ENCODE results near the gene PIR. TPM values are rescaled to one million over a fixed set of nuclear protein-coding genes. Genes with fewer than 3 reads are reported as not detected.

The PIR gene
- total and polyA plus RNA-seq, 3 experiments from 2014 or later: 0.22 to 2.6 (median 1.9) TPM

DNA sequence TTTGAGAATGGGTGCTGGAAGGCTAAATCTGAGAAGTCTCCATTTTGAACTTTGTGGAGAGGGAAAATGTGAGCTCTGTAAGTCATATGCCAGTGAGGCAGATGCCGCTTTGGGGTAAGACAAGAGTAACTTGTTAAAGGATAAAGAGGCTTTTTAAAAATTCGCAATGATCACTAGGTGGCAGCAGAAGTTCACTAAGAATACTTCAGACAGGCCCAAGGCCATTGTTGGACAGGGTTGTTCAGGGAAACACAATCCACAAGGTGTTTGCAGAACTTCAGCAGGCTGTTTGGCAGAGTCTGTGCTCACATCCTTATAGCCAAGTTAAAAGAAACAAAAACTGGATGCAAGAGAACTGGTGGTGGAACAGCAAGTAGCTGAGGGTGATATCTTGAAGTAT is 144.1 kb downstream of the PIR start:
- no peaks in the 10 kb centered on the region for H3K9me3 Mint-ChIP-seq
- no peak overlapping the region for H3K27ac Mint-ChIP-seq

DNA sequence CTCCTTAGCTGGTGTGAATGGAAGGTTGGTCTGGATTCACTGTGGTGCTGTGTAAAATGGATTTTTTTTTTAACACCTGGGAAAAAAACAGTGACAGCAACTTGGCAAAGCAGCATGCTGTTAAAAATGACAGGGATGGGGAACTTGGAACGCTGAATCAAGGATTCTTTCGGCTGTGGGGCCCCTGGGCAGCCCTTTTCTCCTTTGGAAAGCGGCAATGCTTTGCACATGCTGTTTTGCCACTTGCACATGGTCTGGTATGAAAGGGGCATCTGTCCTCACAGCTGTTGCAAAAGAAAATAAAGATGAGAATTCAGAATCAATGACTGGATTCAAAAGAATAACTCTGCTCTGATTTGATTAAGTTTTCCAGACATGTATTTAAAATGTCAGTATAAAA is 147.2 kb downstream of the PIR start:
- ChIA-PET CTCF (no interaction called here), POLR2A (no interaction called here)
- Histone ChIP-seq H3K4me3 (ENCODE audit: low read length) (no peak overlapping the region), H3K9me3 (ENCODE audit: low read length) (no peaks in the 10 kb centered on the region), H3K36me3 (ENCODE audit: insufficient read depth, low read length) (no peaks in the 10 kb centered on the region), H3K27ac (ENCODE audit: low read depth, low read length) (no peak overlapping the region), H3K27me3 (ENCODE audit: insufficient read depth, low read length, poor library complexity, severe bottlenecking) (no peaks in the 10 kb centered on the region), H3K4me1 (ENCODE audit: insufficient read depth, low read length) (no peaks in the 10 kb centered on the region)
- no peak for DNase-seq
- no peaks in the 10 kb centered on the region for H3K9me3 Mint-ChIP-seq
- no peak overlapping the region for H3K27ac Mint-ChIP-seq
- H3K36me3 Mint-ChIP-seq: no peaks in the 10 kb centered on the region
- H3K4me1 Mint-ChIP-seq: no peaks in the 10 kb centered on the region
- H3K4me3 Mint-ChIP-seq: no peak overlapping the region
- H3K27me3 Mint-ChIP-seq: peaks cover 7 to 27% of the 10 kb centered on the region in 2 donors

More for the DNA sequence above, 144.1 kb downstream of the PIR start:
- Histone ChIP-seq H3K9me3 (ENCODE audit: low read length) (no peaks in the 10 kb centered on the region), H3K4me3 (ENCODE audit: low read length) (no peak overlapping the region), H3K27ac (ENCODE audit: low read depth, low read length) (no peak overlapping the region), H3K27me3 (ENCODE audit: insufficient read depth, low read length, poor library complexity, severe bottlenecking) (no peaks in the 10 kb centered on the region), H3K4me1 (ENCODE audit: insufficient read depth, low read length) (no peaks in the 10 kb centered on the region), H3K36me3 (ENCODE audit: insufficient read depth, low read length) (no peaks in the 10 kb centered on the region)
- no peaks in the 10 kb centered on the region for H3K4me1 Mint-ChIP-seq
- peaks cover 5 to 7% of the 10 kb centered on the region in 2 donors for H3K27me3 Mint-ChIP-seq
- no peak overlapping the region for H3K4me3 Mint-ChIP-seq
- CTCF ChIA-PET: interaction anchor here (0.8 to 0.9 kb wide), 2 partner anchors 119 to 1347 kb away, joined by 3 to 4 read pairs; no protein-coding TSS in a partner anchor
- POLR2A ChIA-PET: no interaction called here
- H3K36me3 Mint-ChIP-seq: no peaks in the 10 kb centered on the region
- DNase-seq: peak in 2 of 5 donors; percentile 2 to 3

DNA sequence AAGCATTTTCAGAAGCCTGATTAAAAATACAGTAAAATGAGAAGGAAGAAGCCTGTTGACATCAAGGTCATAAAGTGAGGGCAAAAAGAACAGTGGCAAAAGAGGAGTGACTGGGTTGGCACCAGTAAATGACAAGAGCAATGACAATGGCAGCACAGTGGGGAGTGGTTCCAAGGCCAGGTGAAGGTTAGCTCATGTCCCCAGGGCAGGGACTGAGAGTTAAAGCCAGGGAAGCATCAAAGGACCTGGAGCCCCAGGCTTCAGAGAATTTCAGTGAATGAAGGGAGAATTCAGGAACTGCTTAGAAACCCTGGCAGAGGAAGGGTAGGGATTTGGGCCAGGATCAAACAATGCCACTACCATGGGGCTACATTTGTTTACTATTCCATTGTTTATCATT is 149.0 kb downstream of the PIR start:
- H3K36me3 ChIP-seq (ENCODE audit: insufficient read depth, low read length): no peaks in the 10 kb centered on the region
- Mint-ChIP-seq H3K27ac (no peak overlapping the region), H3K9me3 (no peaks in the 10 kb centered on the region), H3K36me3 (no peaks in the 10 kb centered on the region), H3K4me3 (no peak overlapping the region), H3K4me1 (no peaks in the 10 kb centered on the region), H3K27me3 (peaks cover 11 to 34% of the 10 kb centered on the region in 2 donors)
- H3K4me1 ChIP-seq (ENCODE audit: insufficient read depth, low read length): no peaks in the 10 kb centered on the region
- H3K4me3 ChIP-seq (ENCODE audit: low read length): no peak overlapping the region
- DNase-seq: no peak
- CTCF ChIA-PET: no interaction called here
- POLR2A ChIA-PET: no interaction called here
- H3K27ac ChIP-seq (ENCODE audit: low read depth, low read length): no peak overlapping the region
- H3K9me3 ChIP-seq (ENCODE audit: low read length): no peaks in the 10 kb centered on the region
- H3K27me3 ChIP-seq (ENCODE audit: insufficient read depth, low read length, poor library complexity, severe bottlenecking): no peaks in the 10 kb centered on the region

GRCh38 chrX:15343075-15343476 is 150.1 kb downstream of the PIR start:
- Histone ChIP-seq H3K27me3 (ENCODE audit: insufficient read depth, low read length, poor library complexity, severe bottlenecking) (no peaks in the 10 kb centered on the region), H3K4me1 (ENCODE audit: insufficient read depth, low read length) (no peaks in the 10 kb centered on the region), H3K36me3 (ENCODE audit: insufficient read depth, low read length) (no peaks in the 10 kb centered on the region), H3K27ac (ENCODE audit: low read depth, low read length) (no peak overlapping the region), H3K4me3 (ENCODE audit: low read length) (no peak overlapping the region), H3K9me3 (ENCODE audit: low read length) (no peaks in the 10 kb centered on the region)
- ChIA-PET CTCF (interaction anchor here (1.2 kb wide), 1 partner anchor 13 kb away, joined by 3 read pairs; no protein-coding TSS in a partner anchor), POLR2A (no interaction called here)
- Mint-ChIP-seq H3K4me1 (no peaks in the 10 kb centered on the region), H3K9me3 (no peaks in the 10 kb centered on the region), H3K4me3 (no peak overlapping the region), H3K36me3 (no peaks in the 10 kb centered on the region), H3K27me3 (peaks cover 11 to 36% of the 10 kb centered on the region in 2 donors), H3K27ac (no peak overlapping the region)
- DNase-seq: no peak

DNA sequence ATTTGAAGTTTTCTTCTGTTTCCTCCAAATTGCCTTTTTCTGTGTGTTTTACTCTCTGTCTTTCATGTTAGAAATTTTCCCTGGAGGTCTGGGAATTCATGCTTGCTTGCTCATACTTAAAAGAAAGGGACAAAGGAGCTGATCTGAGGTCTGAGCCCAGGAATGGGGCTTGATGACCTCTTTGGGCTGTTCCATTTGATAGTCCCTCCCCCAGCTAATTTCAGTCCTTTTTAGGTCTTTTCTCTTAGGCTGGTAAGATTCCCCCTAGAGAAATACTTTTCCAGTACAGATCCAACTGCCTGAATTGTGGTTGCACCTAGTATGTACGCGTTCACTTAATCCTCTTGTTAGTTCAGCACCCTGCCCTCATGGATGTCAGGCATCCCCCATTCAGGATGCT is 152.3 kb downstream of the PIR start:
- no peak overlapping the region for H3K27ac Mint-ChIP-seq
- Histone ChIP-seq H3K27ac (ENCODE audit: low read depth, low read length) (no peak overlapping the region), H3K4me1 (ENCODE audit: insufficient read depth, low read length) (no peaks in the 10 kb centered on the region), H3K36me3 (ENCODE audit: insufficient read depth, low read length) (no peaks in the 10 kb centered on the region), H3K9me3 (ENCODE audit: low read length) (no peaks in the 10 kb centered on the region), H3K27me3 (ENCODE audit: insufficient read depth, low read length, poor library complexity, severe bottlenecking) (no peaks in the 10 kb centered on the region), H3K4me3 (ENCODE audit: low read length) (no peak overlapping the region)
- H3K27me3 Mint-ChIP-seq: peaks cover 15 to 45% of the 10 kb centered on the region in 2 donors
- peaks cover 0 to 9% (median 5%) of the 10 kb centered on the region in 3 donors for H3K4me1 Mint-ChIP-seq
- H3K9me3 Mint-ChIP-seq: no peaks in the 10 kb centered on the region
- no peak for DNase-seq
- no peak overlapping the region for H3K4me3 Mint-ChIP-seq
- CTCF ChIA-PET: no interaction called here
- no peaks in the 10 kb centered on the region for H3K36me3 Mint-ChIP-seq
- POLR2A ChIA-PET: no interaction called here

- H3K27me3 Mint-ChIP-seq: peaks cover 11 to 20% of the 10 kb centered on the region in 2 donors
- CTCF ChIA-PET: no interaction called here
- H3K4me3 Mint-ChIP-seq: peak overlapping the region; percentile 89 to 95 (median 91)
- peaks cover 10 to 25% (median 15%) of the 10 kb centered on the region in 3 donors for H3K4me1 Mint-ChIP-seq
- Histone ChIP-seq H3K9me3 (ENCODE audit: low read length) (no peaks in the 10 kb centered on the region), H3K36me3 (ENCODE audit: insufficient read depth, low read length) (no peaks in the 10 kb centered on the region), H3K4me1 (ENCODE audit: insufficient read depth, low read length) (peaks cover 14% of the 10 kb centered on the region), H3K4me3 (ENCODE audit: low read length) (peak overlapping the region; percentile 36), H3K27ac (ENCODE audit: low read depth, low read length) (peak overlapping the region; percentile 55), H3K27me3 (ENCODE audit: insufficient read depth, low read length, poor library complexity, severe bottlenecking) (no peaks in the 10 kb centered on the region)
- POLR2A ChIA-PET: no interaction called here
- H3K9me3 Mint-ChIP-seq: no peaks in the 10 kb centered on the region
- peak overlapping the region; percentile 75 to 99 (median 96) for H3K27ac Mint-ChIP-seq
- DNase-seq: peak; percentile 5 to 71 (median 59)
- peaks cover 0 to 32% (median 0%) of the 10 kb centered on the region in 3 donors for H3K36me3 Mint-ChIP-seq
Observed at GRCh38 chrX:15336023-15336413, 157.1 kb downstream of the PIR start.

- Histone ChIP-seq H3K9me3 (ENCODE audit: low read length) (no peaks in the 10 kb centered on the region), H3K4me3 (ENCODE audit: low read length) (peak within 1 kb of the TSS; percentile 85), H3K36me3 (ENCODE audit: insufficient read depth, low read length) (no peaks in the 10 kb centered on the region), H3K27ac (ENCODE audit: low read depth, low read length) (peak within 1 kb of the TSS; percentile 92), H3K4me1 (ENCODE audit: insufficient read depth, low read length) (peaks cover 14% of the 10 kb centered on the region), H3K27me3 (ENCODE audit: insufficient read depth, low read length, poor library complexity, severe bottlenecking) (no peaks in the 10 kb centered on the region)
- DNase-seq: peak; percentile 83 to 96 (median 89)
- H3K27ac Mint-ChIP-seq: peak within 1 kb of the TSS; percentile 93 to 99 (median 96)
- no peaks in the 10 kb centered on the region for H3K9me3 Mint-ChIP-seq
- H3K4me1 Mint-ChIP-seq: peaks cover 10 to 25% (median 15%) of the 10 kb centered on the region in 3 donors
- POLR2A ChIA-PET: no interaction called here
- CTCF ChIA-PET: no interaction called here
- H3K4me3 Mint-ChIP-seq: peak within 1 kb of the TSS; percentile 89 to 95 (median 91)
- H3K36me3 Mint-ChIP-seq: peaks cover 0 to 35% (median 0%) of the 10 kb centered on the region in 3 donors
- peaks cover 11 to 14% of the 10 kb centered on the region in 2 donors for H3K27me3 Mint-ChIP-seq
Observed at GRCh38 chrX:15335135-15336022, 157.8 kb downstream of the PIR start, which contains the start of gene PIGA. Gene PIGA, minus strand, starts transcription at chrX:15335523. Its CDS starts 3,593 bp downstream, at chrX:15331930.

Measured in CD8-positive, alpha-beta memory T cell (primary cell).